Measurements from ENCODE around the gene S100A12.

Gene S100A12

GRCh38 chr1:153397051-153397923 is 21.9 kb upstream of the S100A12 start:
- no peak for DNase-seq (ENCODE audit: low spot score)

GRCh38 chr1:153396461-153396860 is 21.0 kb upstream of the S100A12 start:
- DNase-seq (ENCODE audit: low spot score) = no peak

- DNase-seq (ENCODE audit: low spot score) = no peak
Observed at GRCh38 chr1:153395776-153396175, 20.4 kb upstream of the S100A12 start.

- DNase-seq (ENCODE audit: low spot score) = no peak
Observed at GRCh38 chr1:153395136-153395685, 19.8 kb upstream of the S100A12 start.

- DNase-seq (ENCODE audit: low spot score) = no peak
Observed at GRCh38 chr1:153394391-153394790, 19.0 kb upstream of the S100A12 start.

GRCh38 chr1:153393926-153394325 is 18.5 kb upstream of the S100A12 start:
- DNase-seq (ENCODE audit: low spot score) = no peak

GRCh38 chr1:153392822-153393221 is 17.4 kb upstream of the S100A12 start:
- no peak for DNase-seq (ENCODE audit: low spot score)

DNA sequence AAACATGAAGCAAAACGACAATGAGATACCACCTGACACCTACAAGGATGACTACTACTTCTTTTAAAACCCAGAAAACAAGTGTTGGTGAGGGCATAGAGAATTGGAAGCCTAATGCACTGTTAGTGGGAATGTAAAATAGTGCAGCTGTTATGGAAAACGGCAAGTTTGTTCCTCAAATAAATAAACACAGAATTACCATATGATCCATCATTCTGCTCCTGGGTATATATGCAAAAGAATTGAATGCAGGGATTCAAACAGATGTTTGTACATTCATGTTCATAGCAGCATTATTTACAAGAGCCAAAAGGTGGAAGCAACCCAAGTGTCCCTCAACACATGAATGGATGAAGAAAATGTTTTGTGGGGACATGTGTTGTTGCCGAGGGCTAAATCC is 16.8 kb upstream of the S100A12 start:
- DNase-seq (ENCODE audit: low spot score) = no peak

GRCh38 chr1:153390938-153391710 is 15.7 kb upstream of the S100A12 start, which contains the start of gene S100A8:
TSS of gene S100A8 (minus strand) at chr1:153391073. CDS start at chr1:153390535, 538 bp downstream.
- DNase-seq (ENCODE audit: low spot score) = no peak

- DNase-seq (ENCODE audit: low spot score) = no peak
Observed at GRCh38 chr1:153389973-153390879, 14.8 kb upstream of the S100A12 start.

- DNase-seq (ENCODE audit: low spot score) = no peak
Observed at GRCh38 chr1:153389401-153389800, 14.0 kb upstream of the S100A12 start.

- no peak for DNase-seq (ENCODE audit: low spot score)
Observed at GRCh38 chr1:153387785-153388184, 12.4 kb upstream of the S100A12 start.

DNA sequence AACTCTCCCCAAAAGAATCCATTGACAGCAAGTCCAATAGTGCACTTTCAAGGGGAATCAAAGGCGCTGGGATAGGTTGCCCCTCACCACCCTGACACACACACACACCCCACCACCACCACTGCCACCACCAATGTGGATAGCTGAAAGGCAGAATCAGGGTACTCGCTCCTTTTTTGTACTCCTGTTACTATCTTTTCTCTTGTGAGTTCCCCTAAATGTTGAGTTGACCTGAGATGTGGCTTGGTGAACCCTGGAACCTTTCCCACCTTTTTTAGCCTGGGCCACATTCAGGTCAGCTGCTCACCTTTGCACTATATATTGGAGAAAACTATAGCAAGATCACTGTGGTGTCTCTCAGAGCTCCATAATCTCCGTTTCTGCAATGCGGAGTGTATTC is 11.6 kb upstream of the S100A12 start:
- DNase-seq (ENCODE audit: low spot score) = no peak

- DNase-seq (ENCODE audit: low spot score) = peak; percentile 19
Observed at GRCh38 chr1:153386500-153386901, 11.1 kb upstream of the S100A12 start.

GRCh38 chr1:153384958-153385580 is 9.6 kb upstream of the S100A12 start:
- DNase-seq (ENCODE audit: low spot score) = no peak

- DNase-seq (ENCODE audit: low spot score) = no peak
Observed at GRCh38 chr1:153380711-153381110, 5.3 kb upstream of the S100A12 start.

- DNase-seq (ENCODE audit: low spot score) = no peak
Observed at GRCh38 chr1:153379591-153379990, 4.2 kb upstream of the S100A12 start.

- DNase-seq (ENCODE audit: low spot score) = no peak
Observed at GRCh38 chr1:153374071-153374470, 1.4 kb downstream of the S100A12 start.

DNA sequence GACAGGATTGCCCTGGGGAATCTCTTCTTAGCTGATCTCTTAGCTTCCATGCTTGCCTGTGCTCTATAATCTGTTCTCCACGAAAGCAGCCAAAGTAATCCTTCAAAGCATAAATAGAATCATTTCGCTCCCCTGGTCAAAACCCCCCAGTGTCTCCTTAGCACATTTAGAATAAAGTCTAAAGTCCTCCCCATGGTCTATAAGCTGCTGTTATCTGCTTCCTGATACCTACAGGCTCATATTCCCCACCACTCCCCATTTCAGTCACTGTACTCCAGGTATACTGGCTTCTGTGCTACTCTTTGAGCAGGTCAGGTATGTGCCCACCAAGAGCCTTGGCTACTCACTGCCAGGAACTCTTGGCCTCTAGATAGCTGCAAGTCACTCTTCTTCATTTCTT is 2.9 kb downstream of the S100A12 start:
- DNase-seq (ENCODE audit: low spot score) = no peak

DNA sequence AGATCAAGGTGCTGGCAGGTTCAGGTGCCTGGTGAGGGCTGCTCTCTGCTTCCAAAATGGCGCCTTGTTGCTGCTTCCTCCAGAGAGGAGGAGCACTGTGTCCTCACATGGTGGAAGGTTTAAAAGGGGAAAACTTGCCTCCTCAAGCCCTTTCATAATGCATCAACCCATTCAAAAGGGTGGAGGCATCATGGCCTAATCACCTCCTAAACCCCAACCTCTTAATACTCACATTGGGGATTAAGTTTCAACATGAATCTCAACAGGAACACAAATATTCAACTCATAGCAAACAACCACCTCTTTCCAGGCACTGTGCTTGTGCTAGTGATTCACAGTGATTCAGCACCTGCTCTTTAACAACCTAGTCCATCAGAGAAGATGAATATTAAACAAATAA is 4.2 kb downstream of the S100A12 start:
- no peak for DNase-seq (ENCODE audit: low spot score)

DNA sequence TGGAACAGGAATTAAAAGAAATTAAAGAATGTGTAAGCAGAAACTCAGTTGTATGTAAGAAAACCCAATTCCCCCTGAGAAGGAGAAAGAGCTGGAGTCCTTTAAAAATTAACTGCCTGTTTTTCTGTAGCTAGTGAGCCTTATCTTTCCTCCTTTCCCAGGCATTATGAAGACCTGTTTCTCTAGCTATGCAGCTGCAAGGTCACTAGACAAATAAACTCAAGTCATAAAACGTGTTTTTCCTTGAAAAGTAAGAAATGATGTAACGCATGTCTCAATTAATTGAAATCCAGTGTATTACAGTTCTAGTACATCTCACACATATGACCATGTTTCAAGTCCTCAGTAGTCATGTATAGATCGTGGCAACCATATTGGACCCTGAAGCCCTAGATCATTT is 5.3 kb downstream of the S100A12 start:
- DNase-seq (ENCODE audit: low spot score) = no peak

Measured in activated CD4-positive, alpha-beta T cell treated with anti-CD3 and anti-CD28 coated beads, Interleukin-2, Interleukin-4, amounts not matched to agents 100 ng/mL and 50 ng/mL, durations not matched to agents 16 hours and 8 hours (primary cell).